GM12873 (cell line): Measurements from ENCODE around the gene SSC5D.

Experiments used
- CTCF ChIP-seq: IDR thresholded peaks from 2 replicates; pipeline ENCODE4 v1.5.1; 2012; ENCODE audit warnings: low read depth, mild to moderate bottlenecking, moderate library complexity, low read length, control low read depth; ENCODE audit not compliant: insufficient read depth; ENCODE audit errors: missing control alignments

Gene SSC5D

GRCh38 chr19:55497763-55498162 lies 9.5 kb downstream of the SSC5D start:
- no peak for TF ChIP-seq CTCF

- no peak for TF ChIP-seq CTCF
Measured at GRCh38 chr19:55498246-55498840, 10.1 kb downstream of the SSC5D start.

GRCh38 chr19:55500368-55500952 lies 12.2 kb downstream of the SSC5D start:
- no peak for TF ChIP-seq CTCF

- no peak for TF ChIP-seq CTCF
Measured at GRCh38 chr19:55502197-55502952, 14.1 kb downstream of the SSC5D start.

DNA sequence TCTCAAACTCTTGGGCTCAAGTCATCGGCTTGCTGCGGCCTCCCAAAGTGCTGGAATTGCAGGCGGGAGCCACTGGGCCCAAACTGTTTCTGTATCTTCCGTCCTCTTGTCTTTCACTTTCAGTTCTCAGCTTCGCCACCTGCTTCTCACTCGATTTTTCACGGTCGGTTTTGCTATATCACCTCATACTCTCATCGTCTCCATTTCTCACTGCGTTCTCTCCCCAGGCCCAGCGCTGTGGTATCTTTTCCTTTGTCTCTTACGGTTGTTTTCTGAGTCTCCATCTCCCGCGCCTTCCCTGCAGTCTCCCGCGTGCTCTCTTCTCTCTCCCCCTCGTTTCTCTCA lies 14.9 kb downstream of the SSC5D start:
- no peak for TF ChIP-seq CTCF

DNA sequence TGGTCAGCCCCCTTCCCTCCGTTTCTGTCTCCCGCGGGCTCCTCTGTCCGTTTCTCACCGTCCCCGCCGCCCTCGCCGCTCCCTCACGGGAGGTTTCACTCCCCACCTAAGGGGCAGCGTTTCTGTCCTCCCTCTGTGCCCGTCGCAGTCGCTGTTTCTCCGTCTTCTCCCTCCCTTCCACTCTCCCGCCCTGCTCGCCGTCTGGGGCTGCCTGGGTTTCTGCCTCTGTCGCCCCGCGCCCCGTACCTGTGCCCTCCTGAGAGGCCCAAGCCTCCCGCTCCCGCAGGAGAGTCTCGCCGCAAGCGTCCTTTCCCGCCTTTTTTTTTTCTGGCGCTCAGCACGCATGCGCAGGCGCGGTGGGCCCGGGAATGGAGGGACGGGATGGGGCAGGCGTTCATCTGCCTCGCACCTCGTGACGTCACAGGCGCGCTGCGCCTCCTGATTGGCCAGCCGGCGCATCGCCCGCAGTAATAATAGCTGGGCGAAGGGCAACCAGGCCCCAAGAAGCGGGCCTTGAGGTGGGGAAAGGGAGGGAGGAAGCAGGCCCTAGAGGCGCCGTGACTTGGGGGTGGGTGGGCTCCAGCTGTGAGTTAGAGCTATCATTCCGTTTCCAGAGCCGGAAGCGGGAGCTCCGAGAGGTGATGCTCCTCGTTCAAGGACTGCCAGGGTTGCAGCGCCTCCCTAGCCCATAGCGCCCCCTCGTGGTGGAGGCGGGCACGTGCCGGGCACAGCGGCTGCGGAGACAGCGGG lies 15.4 kb downstream of the SSC5D start:
- peak; percentile 97 for TF ChIP-seq CTCF

GRCh38 chr19:55504252-55504603 lies 16.0 kb downstream of the SSC5D start:
- no peak for TF ChIP-seq CTCF
